ENCODE measurements around the gene CCDC68. TPM values are rescaled to one million over a fixed set of nuclear protein-coding genes. Genes with fewer than 3 reads are reported as not detected.

The CCDC68 gene
- total and polyA plus RNA-seq, 2 of the 13 experiments (the other 11 are each of a cell fraction or from before 2014, with no cell fraction given), result 4.6 to 13.3 TPM

GRCh38 chr18:54946149-54946581 is 13.1 kb downstream of the CCDC68 start (continued):
- 0 out of 2 replicates have a peak, but pooled peaks have one; percentile 56 for TF ChIP-seq NR2C2 (CRISPR knock-in tag; IDR thresholded peaks at IDR 0.05; ENCODE audit: borderline replicate concordance)
- TF ChIP-seq KMT2B (CRISPR knock-in tag; IDR thresholded peaks at IDR 0.05), result peak; percentile 80
- peak; percentile 61; the same call in 1 of the 2 replicates for TF ChIP-seq GABPB1 (CRISPR knock-in tag; IDR thresholded peaks at IDR 0.05)
- TF ChIP-seq ZNF589 (CRISPR knock-in tag; conservative IDR thresholded peaks at IDR 0.05), result no peak
- no peak for TF ChIP-seq PHB2 (IDR thresholded peaks at IDR 0.05; ENCODE audit: partially characterized antibody)
- no peak for TF ChIP-seq RAD51 (IDR thresholded peaks at IDR 0.05; ENCODE audit: borderline replicate concordance)
- TF ChIP-seq NCOA1 (CRISPR knock-in tag; IDR thresholded peaks at IDR 0.05), result no peak
- TF ChIP-seq TBP (CRISPR knock-in tag; IDR thresholded peaks at IDR 0.05), result no peak
- TF ChIP-seq DRAP1 (CRISPR knock-in tag; IDR thresholded peaks at IDR 0.05), result peak; percentile 46; the same call in 1 of the 2 replicates
- TF ChIP-seq ZNF879 (CRISPR knock-in tag; IDR thresholded peaks at IDR 0.05), result no peak
- no peak for TF ChIP-seq ZNF547 (CRISPR knock-in tag; IDR thresholded peaks at IDR 0.05)
- no peak for TF ChIP-seq ZNF768 (CRISPR knock-in tag; IDR thresholded peaks at IDR 0.05)
- no peak for TF ChIP-seq ZBTB44 (CRISPR knock-in tag; IDR thresholded peaks at IDR 0.05)
- TF ChIP-seq ZNF670 (CRISPR knock-in tag; IDR thresholded peaks at IDR 0.05; ENCODE audit: borderline replicate concordance), result peak; percentile 74
- TF ChIP-seq CHCHD3 (CRISPR knock-in tag; IDR thresholded peaks at IDR 0.05), result no peak
- TF ChIP-seq HOXA3 (CRISPR knock-in tag; IDR thresholded peaks at IDR 0.05), result peak; percentile 82
- TF ChIP-seq ZNF343 (CRISPR knock-in tag; IDR thresholded peaks at IDR 0.05), result no peak
- TF ChIP-seq REL (CRISPR knock-in tag; conservative IDR thresholded peaks at IDR 0.05), result no peak
- no peak for TF ChIP-seq KDM1A (CRISPR knock-in tag; IDR thresholded peaks at IDR 0.05)
- TF ChIP-seq ZNF598 (CRISPR knock-in tag; IDR thresholded peaks at IDR 0.05; ENCODE audit: borderline replicate concordance), result no peak
- no peak for TF ChIP-seq RFX3 (CRISPR knock-in tag; IDR thresholded peaks at IDR 0.05)
- TF ChIP-seq NAIF1 (CRISPR knock-in tag; IDR thresholded peaks at IDR 0.05; ENCODE audit: borderline replicate concordance), result no peak
- TF ChIP-seq RNF219 (CRISPR knock-in tag; IDR thresholded peaks at IDR 0.05), result no peak
- TF ChIP-seq YEATS2 (CRISPR knock-in tag; IDR thresholded peaks at IDR 0.05; ENCODE audit: borderline replicate concordance), result peak; percentile 47; the same call in 1 of the 2 replicates
- TF ChIP-seq ATF5 (CRISPR knock-in tag; IDR thresholded peaks at IDR 0.05; ENCODE audit: low read depth), result no peak
- TF ChIP-seq POGK (CRISPR knock-in tag; conservative IDR thresholded peaks at IDR 0.05), result peak; percentile 55

Data from HepG2 (cell line).